Fibroblast of skin of left quadriceps (primary cell): Measurements from ENCODE around the gene CHRNA1.

Experiments used
- DNase-seq, 2 experiments: peaks; one replicate each; pipeline ENCODE4 v3.0.0-alpha.2; 2013; ENCODE audit warnings: low read depth in 2 of 2

Gene CHRNA1

DNA sequence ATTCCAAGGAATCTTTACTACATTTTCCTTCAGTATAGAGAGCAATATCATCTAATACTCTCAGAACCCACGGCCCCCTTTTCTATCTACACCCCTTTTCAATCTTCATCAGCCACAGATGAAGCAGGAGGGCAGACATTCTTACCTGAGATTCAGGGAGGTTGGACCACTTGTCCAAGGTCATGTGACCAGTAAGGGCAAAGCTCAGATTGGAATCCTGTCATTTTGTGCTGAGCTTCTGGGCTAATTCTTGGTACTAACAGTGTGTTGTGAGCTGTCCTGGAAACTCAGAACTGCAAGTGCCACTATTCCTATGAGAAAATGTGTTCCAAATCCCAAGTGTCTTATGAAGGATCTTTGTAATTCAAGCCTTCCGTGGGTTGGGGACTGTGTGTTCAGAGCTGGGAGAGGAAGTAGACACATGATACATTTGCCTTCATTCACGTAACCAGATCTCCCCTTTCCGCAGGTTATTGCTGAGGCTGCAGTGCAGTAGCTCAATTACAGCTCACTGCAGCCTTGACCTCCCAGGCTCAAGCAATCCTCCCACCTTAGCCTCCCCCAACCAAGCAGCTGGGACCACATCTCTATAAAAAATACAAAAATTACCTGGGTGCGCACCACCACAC is 3.3 kb downstream of the CHRNA1 start:
- DNase-seq = no peak

DNA sequence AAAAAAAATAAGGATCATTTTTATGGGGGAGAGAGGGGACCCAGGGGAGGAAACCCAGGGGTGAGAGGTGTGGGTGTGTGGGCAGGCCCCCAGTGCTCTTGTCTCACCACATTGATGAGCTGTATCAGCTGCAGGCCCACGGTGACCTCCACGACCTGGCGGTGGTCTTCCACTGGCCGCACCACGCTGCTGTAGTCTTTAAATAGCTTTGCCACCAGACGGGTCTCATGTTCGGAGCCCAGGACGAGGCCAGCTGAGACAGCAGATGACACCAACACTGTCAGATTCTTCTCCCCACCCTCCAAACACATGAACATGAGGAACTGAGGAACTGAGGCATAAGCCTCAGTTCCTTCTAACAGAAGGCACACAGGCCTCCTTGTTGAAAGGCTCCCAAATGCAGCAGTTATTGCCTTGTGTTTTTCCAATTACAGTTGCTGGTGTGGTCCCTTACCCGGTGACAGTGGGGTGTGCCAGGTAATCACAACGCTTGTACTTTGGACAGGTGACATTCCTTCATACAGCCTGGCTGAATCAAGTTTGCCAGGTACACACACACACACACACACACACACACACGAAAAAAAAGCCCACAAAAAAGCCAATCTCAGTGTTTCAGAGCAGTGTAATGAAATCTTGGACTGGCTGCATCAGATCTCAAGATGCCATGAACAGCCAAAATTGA is 4.7 kb downstream of the CHRNA1 start:
- no peak for DNase-seq

DNA sequence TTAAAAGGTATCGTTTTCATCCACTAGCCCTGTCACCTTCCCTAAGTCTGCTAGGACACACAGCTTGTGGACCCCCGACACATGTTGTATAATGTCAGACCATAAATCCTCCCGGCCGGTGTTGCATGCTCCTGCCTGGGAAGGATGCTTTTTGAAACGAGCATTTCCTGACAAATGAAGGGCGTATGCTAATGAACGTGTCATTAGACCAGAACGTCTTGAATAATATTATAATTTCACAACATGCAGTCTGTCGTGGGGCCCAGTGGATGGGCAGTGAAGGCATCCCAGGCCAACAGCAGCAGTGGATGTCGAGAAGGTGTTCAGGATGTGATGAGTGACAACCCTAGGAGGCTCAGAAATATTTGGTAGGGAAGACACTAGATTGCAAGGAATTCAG is 7.5 kb downstream of the CHRNA1 start:
- no peak for DNase-seq

DNA sequence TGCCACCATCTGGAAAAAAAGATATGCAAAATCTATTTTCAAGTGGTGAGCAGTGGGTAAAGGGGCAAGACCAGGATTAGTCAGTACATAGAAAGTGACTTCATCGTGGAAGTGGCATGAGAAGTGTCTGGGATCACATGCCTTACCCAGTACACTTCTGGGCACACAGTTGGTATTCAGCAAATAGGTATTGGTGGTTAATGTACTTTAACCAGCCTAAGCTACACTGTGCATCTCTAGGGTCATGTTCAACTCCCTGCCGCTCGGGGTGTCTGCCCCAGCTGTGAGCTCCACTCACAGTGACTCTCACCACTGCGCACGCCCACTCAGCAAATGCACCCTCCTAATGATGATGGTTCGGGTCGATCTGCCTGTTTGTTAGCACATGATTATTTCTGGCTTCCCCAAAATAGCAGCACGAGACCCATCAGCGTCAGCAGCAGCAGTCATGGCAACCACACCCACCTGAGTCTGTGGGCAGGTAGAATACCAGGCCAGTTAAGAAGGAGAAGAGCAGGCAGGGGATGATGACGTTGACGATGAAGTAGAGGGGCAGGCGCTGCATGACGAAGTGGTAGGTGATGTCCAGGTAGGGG is 11.1 kb downstream of the CHRNA1 start:
- no peak for DNase-seq

DNA sequence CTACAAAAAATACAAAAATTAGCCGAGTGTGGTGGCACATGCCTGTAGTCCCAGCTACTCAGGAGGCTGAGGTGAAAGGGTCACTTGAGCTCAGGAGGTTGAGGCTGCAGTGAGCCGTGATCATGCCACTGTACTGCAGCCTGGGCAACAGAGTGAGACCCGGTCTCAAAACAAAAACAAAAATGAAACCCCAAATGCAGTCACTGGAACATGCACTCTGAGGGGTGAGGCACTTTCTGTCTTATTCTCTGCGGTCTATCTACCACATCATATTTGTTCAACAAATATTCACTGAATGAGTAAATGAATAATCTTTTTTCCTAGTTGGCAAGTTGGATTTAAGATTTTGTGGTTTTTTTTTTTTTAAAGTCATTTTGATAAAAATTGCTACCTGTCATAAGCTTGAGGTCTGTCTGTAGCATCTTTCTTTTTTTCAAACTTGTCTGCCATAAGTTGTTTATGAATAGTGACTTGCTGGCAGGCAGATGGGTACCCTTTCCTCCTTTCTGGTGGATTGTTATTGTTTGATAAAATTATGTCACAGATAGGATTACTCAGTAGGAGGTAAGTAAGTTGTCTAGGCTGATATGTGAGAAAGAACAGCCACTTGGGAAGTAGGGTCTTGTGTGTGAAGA is 11.8 kb downstream of the CHRNA1 start:
- DNase-seq = no peak

DNA sequence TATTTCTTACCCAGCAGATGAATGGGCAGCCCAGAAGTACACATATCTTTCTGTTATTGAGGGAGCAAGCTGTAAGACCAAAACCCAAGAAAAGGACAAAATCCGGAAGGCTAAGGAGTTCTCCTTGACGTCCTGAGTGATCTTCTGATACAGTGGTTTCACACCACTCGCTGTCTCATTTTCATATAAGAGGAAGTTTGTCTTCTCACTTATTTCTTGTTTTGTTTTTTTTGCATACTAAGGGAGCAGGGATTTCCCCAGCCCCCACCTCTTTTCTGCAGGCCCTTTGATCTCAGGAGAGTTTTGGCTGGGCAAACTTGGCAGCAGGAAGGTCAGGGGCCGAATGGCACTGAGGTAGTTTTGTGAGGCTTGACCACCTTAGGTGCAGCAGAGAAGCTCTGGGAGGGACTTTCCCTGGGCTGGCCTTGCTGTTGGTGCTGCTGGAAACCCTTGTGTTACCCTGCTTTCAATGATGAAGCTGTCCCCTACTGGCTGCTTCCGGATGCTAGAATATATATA is 13.3 kb downstream of the CHRNA1 start:
- DNase-seq = no peak

DNA sequence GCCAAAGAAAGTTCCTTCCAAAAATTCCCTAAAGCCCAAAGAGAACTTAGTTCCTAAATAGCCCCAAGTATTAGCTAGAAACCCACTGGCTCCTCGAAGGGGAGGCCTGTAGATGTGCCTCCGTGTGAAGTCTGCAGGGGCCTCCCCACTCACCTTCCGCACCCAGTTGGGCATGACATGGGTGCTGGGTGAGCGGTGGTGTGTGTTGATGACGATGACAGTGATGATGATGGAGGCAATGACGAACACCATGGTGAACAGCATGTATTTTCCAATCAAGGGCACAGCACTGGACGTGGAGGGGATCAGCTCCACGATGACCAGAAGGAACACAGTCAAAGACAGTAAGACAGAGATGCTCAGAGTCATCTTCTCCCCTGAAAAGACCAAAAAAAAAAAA is 14.5 kb downstream of the CHRNA1 start:
- no peak for DNase-seq

DNA sequence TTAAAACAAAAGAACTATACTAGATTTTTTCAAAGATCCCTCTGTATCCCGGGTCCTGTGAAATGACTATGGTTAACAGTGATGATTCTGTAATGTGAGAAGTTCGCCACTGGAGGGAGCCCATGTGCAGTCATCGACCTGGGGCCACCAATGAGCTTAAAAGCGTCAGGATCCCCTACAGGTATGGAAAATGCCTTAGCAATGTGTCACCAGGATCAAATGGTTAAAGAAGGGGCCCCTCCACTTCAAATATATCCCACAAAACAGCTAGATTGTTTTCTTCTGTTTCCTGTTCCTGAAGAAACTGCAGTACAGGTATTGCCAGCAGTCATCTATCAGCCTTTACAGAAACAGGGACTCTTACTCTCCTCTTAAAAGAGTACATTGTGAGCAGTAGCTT is 15.3 kb downstream of the CHRNA1 start:
- peak in 1 of 2 experiments; percentile 21 for DNase-seq

DNA sequence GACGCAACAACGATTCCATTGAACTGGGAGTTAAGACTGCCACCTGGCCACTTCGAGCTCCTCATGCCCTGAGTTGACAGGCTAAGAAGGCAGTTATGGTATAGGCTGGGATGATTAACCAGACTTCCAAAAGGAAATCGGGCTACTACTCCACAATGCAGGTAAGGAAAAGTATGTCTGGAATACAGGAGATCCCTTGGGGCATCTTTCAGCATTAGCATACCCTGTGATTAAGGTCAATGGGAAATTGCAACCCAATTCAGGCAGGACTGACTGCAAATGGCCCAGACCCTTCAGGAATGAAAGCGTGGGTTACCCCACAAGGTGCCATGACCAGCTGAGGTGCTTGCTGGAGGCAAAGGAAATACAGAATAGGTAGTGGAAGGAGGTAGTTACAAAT is 19.1 kb downstream of the CHRNA1 start:
- no peak for DNase-seq

DNA sequence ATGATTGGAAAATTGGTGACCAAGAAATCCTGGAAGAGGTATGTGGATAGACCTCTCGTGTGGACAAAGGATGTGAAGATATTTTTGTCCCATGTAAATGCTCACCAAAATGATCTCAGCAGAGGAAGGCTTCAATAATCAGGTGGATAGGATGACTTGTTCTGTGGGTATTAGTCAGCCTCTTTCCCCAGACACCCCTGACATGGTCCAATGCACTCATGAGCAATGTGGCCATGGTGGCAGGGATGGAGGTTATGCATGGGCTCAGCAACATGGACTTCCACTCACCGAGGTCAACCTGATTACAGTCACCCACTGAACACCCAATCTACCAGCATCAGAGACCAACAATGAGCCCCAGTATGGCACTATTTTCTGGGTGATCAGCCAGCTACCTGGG is 20.2 kb downstream of the CHRNA1 start:
- no peak for DNase-seq

DNA sequence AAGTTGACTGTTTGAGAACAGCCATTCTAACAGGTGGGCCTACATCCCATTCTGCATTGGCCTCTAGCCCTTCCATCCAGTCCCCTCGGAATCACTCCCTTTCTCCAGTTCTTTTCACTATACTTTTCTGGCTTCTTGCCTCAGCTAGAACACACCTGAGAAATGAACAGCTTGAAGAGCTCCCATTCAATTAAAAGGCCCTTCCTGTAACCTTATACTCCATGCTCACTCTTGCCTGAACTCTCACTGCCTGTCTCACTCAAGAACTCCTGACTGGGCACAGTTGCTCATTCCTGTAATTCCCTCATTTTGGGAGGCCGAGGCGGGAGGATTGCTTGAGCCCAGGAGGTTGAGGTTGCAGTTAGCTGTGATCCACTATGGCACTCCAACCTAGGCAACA is 23.6 kb downstream of the CHRNA1 start:
- no peak for DNase-seq

DNA sequence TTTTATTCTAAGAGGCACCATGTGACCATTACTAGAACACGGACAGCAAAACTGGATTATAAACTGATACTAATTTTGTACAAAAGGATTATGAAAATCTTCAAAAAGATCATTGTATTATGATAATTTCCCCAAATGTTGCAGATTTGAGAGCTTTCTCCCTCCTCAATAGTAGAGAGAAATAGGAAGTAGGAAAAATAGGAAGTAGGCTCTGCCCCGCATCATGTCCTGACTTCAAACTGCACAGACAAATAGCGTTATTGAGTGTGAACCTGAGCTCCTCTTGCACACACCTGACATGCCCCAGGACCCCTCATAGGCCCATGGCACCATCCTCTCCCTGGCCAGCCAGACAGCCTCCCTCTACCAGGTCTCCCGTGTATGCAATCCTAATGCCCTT is 25.4 kb downstream of the CHRNA1 start:
- DNase-seq = no peak

DNA sequence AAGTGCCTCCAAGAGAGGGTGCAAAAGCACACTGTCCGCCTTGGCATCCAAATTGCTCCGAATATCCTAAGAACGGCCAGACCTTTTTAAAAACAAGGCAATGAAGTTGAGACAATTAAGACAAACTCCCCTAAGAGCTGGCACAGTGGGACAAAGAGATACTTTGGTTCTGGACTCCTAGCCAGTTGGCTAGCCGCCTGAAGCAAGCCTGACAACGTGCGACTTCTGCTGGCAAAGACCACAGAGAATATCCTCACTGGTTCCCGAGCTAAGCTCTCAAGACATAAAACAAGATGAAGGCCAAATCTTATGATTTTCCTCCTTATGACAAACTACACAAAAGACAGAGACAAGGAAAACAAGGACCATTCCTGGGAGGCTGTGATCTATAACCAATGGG is 32.7 kb downstream of the CHRNA1 start:
- no peak for DNase-seq

DNA sequence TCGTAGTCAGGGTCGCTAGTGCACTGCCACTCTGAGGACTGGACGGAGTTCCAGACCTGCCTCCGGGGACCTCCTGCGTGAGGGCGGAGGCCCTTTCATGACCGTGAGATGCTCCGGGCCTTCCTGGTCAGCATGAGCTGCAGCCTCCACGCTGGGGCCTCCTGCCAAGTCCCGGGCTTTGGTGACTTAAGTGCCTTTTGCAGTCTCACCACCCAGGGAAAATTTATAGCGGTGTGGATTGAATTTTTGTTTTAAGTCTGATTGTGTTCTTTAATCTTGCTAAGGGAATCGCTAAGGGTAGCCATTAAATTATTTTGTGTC is 33.6 kb downstream of the CHRNA1 start:
- DNase-seq = no peak

DNA sequence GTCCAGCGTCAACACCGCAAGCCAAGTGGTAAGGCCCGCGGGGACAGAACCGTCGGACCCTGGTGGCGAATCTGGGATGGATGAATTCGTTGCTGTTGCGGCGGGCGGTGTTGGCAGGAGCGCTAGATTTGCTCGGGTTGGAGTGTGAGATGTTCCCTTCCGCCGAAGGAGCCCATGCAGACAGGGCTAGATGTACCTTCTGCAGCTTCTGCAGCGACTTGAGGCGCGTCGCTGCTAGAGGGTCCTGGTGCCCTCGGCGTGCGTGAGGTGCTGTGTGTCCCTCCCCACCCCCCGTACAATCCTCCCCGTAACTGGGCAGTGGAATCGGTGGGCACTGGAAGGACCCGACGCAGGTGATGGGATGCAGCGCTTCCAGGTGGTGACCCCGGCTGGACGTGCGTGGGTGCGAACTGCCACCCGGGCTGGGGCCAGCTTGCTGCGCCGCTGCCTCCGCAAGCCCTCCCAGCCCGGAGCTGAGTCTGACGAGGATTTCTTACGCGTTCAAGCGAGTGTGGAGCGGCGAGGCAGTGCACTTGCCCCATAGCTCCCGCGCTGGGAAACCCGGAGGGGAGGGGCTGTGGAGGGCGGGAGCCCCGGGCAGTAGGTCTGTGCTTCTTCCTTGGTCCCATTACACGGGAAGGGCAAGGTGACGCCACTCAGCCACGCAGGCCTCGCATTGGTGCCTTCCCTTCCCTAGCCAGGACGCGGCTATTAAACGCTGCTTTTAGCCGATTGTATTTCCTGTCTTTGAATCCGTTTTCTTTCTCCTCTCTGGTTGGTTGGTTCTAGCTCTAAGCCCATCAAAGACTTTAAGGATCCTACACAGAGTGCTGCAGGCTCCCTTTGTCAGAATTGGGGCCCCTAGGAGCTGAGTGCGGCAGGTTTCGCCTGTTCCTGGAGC is 34.2 kb downstream of the CHRNA1 start:
- no peak for DNase-seq

DNA sequence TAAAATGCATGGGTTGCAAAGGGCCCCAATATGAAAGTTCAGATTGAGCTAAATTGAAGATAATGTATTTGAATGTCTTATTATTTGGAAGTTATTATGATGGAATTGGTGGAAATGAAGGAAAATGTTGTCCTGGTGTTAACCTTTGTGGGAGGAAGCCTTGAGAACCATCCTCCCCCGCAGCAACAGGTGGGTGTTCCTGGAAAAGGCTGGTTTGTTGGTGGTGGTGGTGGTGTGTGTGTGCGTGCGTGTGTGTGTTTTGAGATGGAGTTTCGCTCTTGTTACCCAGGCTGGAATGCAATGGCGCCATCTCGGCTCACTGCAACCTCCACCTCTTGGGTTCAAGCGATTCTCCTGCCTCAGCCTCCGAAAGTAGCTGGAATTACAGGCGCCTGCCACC is 36.2 kb downstream of the CHRNA1 start:
- DNase-seq = no peak

DNA sequence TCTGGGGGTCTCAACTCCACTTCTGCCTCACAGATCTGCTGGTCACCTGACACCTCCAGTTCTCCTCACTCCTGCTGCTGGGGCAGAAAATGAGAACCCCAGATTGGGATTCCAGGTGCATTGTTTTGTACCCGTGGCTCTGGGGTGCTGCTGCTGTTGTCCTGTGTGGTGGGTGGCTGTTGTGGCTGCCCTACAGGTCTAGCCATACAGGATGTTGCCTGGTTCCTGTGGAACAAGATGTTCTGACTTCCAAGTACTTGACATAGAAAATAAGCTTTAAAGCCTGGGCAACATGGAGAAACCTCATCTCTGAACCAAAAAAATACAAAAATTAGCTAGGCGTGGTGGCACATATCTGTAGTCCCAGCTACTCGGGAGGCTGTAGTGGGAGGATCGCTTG is 38.1 kb downstream of the CHRNA1 start:
- no peak for DNase-seq

DNA sequence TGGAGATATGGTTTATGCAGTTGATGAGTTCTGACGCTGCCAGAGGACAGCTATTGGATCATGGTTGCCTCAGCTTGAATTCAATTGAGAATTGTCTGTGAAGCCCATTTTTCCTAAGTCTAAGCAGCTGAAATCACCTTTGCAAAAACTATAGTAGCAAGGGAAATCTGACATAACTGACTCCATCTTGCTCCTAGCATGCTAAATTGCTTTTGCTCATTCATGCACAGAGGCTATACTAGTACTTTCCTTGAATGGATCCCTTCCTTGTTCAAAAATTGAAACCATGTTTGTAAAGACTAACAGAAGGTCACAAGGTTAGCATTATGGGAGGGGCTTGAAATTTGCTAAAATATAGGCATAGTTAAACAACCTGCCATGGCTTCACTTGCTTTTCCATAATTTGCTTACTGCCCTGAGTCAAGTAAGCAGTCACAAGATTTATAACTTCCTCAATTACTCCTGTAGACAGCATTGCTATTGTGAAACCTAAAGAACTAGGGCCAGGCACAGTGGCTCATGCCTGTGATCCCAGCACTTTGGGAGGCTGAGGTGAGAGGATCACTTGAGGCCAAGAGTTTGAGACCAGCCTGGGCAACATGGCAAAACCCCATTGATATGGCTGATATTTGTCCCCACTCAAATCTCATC is 41.2 kb downstream of the CHRNA1 start:
- no peak for DNase-seq

DNA sequence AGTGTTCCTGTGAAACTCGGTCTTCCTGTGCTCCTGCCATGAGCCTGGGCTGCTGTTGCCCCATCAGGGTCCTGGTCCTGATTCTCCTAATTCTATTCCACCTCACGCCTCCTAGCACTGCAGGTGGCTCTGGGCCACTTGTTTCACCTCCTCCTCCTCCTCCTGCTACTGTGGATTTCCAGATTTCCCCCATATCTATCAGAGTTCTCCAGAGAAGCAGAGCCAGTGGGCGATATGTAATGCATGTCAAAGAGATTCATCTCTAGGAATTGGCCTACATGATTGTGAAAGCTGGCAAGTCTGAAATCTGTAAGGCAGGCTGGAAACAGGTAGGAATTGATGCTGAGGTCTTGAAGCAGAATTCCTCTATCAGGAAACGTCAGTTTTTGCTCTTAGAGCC is 45.3 kb downstream of the CHRNA1 start:
- no peak for DNase-seq

DNA sequence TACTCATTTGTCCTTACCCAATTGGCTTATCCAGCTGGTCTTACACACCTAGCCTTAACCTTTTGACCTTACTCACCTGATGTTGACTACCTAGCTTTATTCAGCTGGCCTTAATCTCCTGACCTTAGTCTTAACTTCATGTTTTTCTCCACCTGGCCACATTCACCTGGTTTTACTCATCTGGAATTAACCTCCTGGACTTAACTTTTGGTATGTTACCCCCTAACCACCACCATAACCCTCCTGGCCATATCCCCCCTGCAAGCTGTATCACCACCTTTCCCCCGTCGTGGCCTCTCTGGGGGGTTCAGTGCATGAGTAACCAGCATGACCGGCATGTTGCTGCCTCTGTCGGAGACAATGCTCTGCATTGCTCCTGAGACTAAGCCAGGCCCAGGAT is 45.7 kb downstream of the CHRNA1 start:
- no peak for DNase-seq

DNA sequence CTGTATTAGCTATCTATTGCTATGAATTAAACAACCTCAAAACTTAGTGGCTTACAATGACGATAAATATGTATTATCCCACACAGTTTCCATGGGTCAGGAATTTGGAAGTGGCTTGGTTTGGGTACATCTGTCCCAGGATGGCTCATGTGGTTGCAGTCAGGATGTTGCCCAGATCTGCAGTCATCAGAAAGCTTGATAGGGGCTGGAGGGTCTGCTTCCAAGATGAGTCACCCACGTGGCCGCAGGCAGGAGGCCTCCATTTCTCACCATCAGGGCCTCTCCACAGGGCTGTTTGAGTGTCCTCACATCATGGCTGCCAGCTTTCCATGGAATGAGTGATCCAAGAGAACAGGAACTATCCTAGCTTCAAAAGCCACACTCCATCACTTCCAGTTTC is 46.4 kb downstream of the CHRNA1 start:
- DNase-seq = no peak
